Measurements from ENCODE around the gene C17orf107.

- no peak for TF ChIP-seq CTCF (IDR thresholded peaks at IDR 0.05; ENCODE audit: poor library complexity)
- TF ChIP-seq EZH2 (IDR thresholded peaks at IDR 0.05; ENCODE audit: borderline replicate concordance) = no peak
These were observed 50.9 kb downstream of the C17orf107 start for GRCh38 chr17:4950075-4950745.

Measured in hepatocyte (in vitro differentiated cells).